GM21447 (cell line): ENCODE measurements around the gene CSDE1.

Experiments used
- ATAC-seq: cut with Tn5 transposase; IDR thresholded peaks from one replicate; pipeline ENCODE4 v1.9.1; 2021; ENCODE audit not compliant: unreplicated experiment

The CSDE1 gene

DNA sequence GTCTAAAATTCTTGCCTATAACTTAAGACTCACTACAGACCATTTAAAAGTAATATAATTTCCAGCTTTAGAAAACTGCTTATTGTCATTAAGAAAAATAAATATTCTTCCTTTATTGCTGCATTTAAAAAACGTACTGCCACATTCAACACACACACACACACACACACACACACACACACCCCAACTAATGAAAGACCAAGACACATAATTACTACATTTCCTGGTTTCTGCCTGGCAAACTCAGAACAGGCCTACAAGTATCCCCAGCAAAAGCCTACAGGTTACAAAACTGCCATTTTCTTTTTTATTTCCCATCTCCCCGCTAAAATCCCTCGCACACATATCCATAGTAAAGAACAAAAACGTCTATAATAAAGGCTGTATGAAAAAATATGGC lies 89.4 kb downstream of the CSDE1 start:
- ATAC-seq: no peak

DNA sequence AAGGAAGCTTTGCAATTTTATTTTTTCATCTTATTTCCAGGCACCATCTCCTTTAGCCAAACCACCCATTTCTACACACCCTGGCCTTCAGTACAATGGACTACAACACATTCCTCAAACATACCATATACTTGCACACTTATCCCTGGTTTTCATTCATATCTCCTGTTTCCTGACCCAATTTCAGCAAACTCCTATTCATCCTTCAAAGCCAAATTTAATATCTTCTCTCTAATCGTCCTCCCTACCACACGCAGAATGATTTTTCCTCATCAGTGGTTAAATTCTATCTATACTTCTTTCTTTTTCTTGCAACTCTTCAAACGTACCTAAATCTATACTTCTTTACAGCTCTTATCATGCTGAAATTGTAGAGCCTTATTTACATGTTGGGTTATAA lies 90.8 kb downstream of the CSDE1 start:
- no peak for ATAC-seq
